ENCODE results near the gene PITPNM3.

The PITPNM3 gene

GRCh38 chr17:6480303-6480675, 76.1 kb downstream of the PITPNM3 start:
- DNase-seq (ENCODE audit: low spot score) = no peak
- FAIRE-seq = no peak

- no peak for DNase-seq (ENCODE audit: low spot score)
- FAIRE-seq = no peak
Observed at GRCh38 chr17:6479622-6480302, 76.6 kb downstream of the PITPNM3 start.

- DNase-seq (ENCODE audit: low spot score) = no peak
- no peak for FAIRE-seq
Observed at GRCh38 chr17:6478486-6478885, 77.9 kb downstream of the PITPNM3 start.

GRCh38 chr17:6477831-6478383, 78.4 kb downstream of the PITPNM3 start:
- no peak for DNase-seq (ENCODE audit: low spot score)
- FAIRE-seq = no peak

GRCh38 chr17:6476810-6477179, 79.6 kb downstream of the PITPNM3 start:
- no peak for DNase-seq (ENCODE audit: low spot score)
- no peak for FAIRE-seq

DNA sequence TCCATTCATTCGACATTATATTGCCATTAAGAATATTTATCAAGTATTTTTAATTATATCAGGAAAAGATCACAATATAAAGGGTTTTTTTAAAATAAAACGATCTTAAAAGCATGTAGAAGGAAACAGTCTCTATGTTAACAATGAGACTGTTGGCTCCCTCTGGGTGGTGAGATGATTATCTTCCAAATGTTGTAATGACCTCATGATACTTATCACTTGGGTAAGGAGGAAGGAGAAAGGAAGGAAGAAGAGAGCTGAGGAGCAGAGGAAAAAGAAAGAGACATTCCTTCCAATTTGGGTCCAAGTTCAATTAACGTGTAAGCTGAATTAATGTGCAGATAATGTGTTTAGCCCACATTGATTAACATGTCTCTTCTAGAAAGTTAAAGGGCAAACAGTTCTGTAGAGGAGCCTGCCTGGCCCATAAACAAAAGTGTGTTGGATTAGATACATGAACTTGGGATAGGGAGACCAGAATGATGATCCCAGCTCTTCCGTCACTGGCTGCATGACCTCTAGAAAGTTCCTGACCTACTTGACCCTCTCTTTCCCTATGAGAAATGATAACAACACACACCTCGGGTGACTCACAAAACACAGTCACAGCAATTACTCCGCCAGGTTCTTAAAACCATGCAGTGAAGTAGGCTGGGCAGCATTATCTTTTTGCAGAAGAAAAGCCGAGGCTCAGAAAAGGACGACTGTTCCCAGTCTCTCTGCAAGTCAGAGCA, 80.1 kb downstream of the PITPNM3 start:
- no peak for FAIRE-seq

GRCh38 chr17:6475411-6475810, 80.9 kb downstream of the PITPNM3 start:
- FAIRE-seq (no peak), DNase-seq (ENCODE audit: low spot score) (no peak)

More for the DNA sequence above, 80.1 kb downstream of the PITPNM3 start:
- DNase-seq (ENCODE audit: low spot score) = no peak

DNA sequence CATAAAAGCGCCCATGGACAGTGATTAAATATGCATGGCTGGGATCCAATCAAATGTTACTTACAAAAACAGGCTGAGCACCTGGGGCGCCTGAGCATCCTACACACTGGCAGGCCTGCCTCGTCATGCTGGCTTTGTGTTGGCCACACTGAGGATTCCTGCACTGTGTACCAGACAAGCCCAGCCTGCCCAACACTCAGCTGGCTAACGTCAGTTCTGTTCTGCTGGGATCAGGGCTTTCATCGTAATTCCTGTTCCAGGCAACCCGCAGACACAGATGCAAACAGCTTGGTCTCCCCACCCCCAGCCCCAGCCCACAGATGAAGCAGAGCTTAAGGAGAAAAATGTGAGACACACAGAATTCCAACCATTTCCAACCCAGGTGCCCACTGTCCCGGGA, 81.4 kb downstream of the PITPNM3 start:
- no peak for DNase-seq (ENCODE audit: low spot score)
- FAIRE-seq = no peak

- DNase-seq (ENCODE audit: low spot score) (no peak), FAIRE-seq (no peak)
Observed at GRCh38 chr17:6474376-6474775, 82.0 kb downstream of the PITPNM3 start.

GRCh38 chr17:6473128-6473767, 83.1 kb downstream of the PITPNM3 start:
- DNase-seq (ENCODE audit: low spot score) (peak; percentile 78), FAIRE-seq (no peak)

DNA sequence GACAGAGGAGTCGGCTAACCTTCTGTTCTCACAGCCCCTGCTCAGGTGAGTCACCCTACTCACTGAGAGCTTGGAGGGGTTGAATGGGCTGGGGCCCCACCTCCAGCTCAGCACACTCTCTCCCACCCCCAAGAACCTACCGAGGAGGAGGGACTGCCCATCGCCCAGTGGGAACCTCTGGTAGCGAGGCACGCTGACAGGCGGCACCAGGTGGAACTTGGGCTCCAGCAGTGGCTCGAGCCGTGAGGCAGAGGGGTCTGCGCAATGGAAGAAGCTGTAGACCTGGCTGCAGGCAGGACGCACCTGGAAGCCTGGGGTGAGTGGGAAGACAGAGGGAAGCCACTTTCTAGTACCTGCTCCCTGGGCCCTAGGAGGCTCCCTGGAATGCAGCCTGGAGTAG, 83.8 kb downstream of the PITPNM3 start:
- FAIRE-seq = no peak

DNA sequence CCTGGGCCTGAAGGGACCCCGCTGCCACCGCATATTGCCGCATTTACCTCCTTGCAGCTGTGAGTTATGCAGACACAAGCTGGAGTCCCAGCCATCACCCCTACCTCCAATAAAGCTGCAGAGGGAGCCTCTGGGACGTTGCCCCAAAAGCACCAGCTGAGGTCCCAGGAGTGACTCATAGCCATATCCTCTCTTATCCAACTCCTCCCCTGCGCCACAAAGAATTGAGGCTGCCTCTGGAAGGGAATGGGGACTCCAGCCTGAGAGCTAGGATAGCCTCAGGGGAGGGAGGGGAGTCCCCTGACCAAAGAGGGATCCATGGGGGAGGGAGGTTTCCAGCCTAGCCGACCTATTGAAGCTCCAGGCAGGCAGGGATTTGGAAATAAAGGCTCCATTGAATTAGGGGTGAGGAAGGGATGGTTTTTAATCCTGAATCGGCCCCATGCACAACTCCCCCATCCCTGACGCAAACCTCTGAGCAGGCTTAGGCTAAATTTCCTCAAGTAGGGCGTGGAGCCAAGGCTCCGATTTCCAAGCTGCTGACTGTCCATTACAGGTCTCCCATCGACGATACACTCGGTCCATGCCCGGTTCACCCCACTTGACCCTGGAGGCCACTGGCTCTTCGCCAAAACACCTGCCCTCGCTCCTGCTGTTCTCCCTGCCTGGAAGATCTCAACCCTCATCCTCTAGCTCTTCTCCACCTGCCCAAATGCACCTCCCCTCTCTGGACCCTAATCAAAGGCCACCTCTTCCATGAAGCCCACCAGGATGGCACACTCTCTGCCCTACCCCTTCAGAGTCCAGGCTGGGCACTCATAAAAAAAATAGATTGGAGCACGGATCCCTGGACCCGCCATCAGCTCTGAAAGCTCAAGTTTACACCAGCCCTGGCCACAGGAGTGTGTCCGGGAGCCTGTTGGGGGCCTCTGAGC, 84.6 kb downstream of the PITPNM3 start:
- DNase-seq (ENCODE audit: low spot score) (peak; percentile 67), FAIRE-seq (no peak)

More for the DNA sequence above, 83.8 kb downstream of the PITPNM3 start:
- DNase-seq (ENCODE audit: low spot score) = no peak

GRCh38 chr17:6470751-6471521, 85.4 kb downstream of the PITPNM3 start:
- FAIRE-seq (no peak), DNase-seq (ENCODE audit: low spot score) (peak; percentile 18)

- FAIRE-seq (no peak), DNase-seq (ENCODE audit: low spot score) (no peak)
Observed at GRCh38 chr17:6470146-6470718, 86.1 kb downstream of the PITPNM3 start.

DNA sequence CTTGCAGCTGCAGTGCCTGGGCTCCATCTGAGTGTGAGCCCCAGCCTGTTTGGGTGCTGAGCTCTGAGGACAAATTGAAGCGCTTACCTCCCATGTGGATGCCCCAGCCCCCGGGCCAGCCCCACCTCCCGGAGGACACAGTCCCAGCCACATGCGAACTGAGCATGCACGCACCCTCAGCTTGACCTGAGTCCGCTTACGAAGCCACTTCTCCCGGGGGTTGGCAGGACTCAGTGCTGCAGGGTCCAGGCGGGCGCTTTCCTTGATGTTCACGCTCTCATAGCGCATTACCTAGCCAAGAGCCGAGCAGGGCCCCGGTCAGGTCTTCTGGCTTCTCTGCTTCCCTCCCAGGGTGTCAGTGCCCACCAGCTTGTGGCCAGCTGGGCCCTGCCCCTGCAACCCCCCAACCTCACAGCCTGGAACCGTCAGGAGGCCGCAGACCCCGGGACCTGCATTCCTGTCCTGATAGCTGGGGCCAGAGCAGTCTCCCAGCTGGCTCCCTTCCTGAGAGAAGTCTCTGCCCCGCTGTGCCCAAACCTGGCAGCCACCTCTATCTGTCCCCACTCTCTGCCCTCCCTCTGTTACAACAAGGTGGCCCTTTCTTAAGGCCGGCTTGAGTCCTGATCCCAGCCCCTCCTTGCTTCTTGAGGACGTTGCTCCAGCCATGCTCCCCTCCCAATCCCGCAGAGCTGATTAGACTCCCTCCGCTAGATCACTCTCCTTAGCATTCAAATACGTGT, 88.1 kb downstream of the PITPNM3 start:
- FAIRE-seq = no peak
- DNase-seq (ENCODE audit: low spot score) = no peak

DNA sequence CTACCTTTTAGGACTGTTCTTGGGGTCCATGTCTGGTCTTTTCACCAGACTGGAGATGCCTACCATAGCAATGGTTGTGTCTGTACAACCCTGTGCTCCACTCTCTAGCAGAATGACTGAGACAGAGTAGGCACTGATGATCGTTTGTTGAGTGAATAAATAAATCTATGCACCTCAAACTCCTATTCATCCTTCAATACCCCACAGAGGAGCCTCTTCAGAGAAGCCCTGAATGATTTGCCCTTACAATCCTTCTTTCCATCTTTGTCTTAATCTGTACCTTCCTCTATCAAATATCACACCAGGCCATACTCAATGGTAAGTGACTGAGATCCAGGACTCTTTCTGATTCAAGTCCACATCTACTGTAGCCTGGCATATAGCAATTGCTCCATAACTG, 88.8 kb downstream of the PITPNM3 start:
- FAIRE-seq (no peak), DNase-seq (ENCODE audit: low spot score) (no peak)

GRCh38 chr17:6465206-6466003, 91.0 kb downstream of the PITPNM3 start:
- no peak for DNase-seq (ENCODE audit: low spot score)
- FAIRE-seq = no peak

DNA sequence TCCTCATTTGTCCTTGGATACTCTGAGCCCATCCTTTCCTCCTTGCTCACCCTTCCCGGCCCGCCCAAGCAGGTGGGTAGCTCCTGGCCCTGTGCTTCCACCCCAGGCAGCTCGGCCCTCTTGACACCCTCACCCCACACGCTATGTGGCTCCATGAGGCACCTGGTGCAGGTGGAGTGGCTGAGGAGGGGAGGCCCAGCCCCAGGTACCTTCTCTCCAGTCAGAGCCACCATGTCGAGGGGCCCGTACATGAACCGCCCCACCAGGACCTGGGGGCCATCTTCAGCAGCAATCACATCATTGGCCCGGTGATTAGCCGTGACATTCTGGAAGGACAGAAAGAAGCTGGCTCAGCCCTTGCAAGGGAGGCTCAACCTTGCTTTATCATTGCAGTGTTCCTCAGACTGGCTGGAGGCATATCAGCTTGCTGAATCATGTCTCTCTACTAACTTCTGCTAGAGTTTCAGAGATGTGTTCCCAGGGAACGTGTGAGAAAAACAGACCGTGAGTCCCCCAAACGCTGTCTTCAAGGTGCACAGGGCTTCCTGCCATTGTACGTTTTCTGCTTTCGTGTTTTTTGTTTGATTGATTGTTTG, 91.8 kb downstream of the PITPNM3 start:
- FAIRE-seq (no peak), DNase-seq (ENCODE audit: low spot score) (no peak)
